ENCODE results near the gene VCAN. TPM values are rescaled to one million over a fixed set of nuclear protein-coding genes. Genes with fewer than 3 reads are reported as not detected.
A peak's percentile ranks its signal among the peaks of the same experiment; 100 is the strongest.

The VCAN gene
- total RNA-seq, 4 donors from 2014 or later = 53.0 to 833 (median 65.1) TPM

GRCh38 chr5:83547161-83547560, 75.6 kb downstream of the VCAN start:
- no peaks in the 10 kb centered on the region for H3K9me3 ChIP-seq
- no peak for DNase-seq
- H3K27ac ChIP-seq = no peak overlapping the region
- TF ChIP-seq POLR2A (IDR thresholded peaks at IDR 0.05) = no peak
- intact Hi-C loops (cut with DNase I; ENCODE audit: low total_unique reads) = no loop called here
- H3K4me1 ChIP-seq = no peaks in the 10 kb centered on the region
- no peak overlapping the region for H3K4me3 ChIP-seq
- no peaks in the 10 kb centered on the region for H3K27me3 ChIP-seq
- no peaks in the 10 kb centered on the region for H3K36me3 ChIP-seq

GRCh38 chr5:83547889-83548288, 76.3 kb downstream of the VCAN start:
- Histone ChIP-seq H3K36me3 (no peaks in the 10 kb centered on the region), H3K9me3 (no peaks in the 10 kb centered on the region), H3K4me1 (no peaks in the 10 kb centered on the region), H3K4me3 (no peak overlapping the region), H3K27ac (no peak overlapping the region), H3K27me3 (no peaks in the 10 kb centered on the region)
- DNase-seq = no peak
- intact Hi-C loops (cut with DNase I; ENCODE audit: low total_unique reads) = no loop called here
- TF ChIP-seq CTCF (IDR thresholded peaks at IDR 0.05) (no peak), POLR2A (IDR thresholded peaks at IDR 0.05) (no peak)

- no peak overlapping the region for H3K27ac ChIP-seq
- intact Hi-C loops (cut with DNase I; ENCODE audit: low total_unique reads) = no loop called here
- no peaks in the 10 kb centered on the region for H3K36me3 ChIP-seq
- TF ChIP-seq CTCF (IDR thresholded peaks at IDR 0.05) (no peak), POLR2A (IDR thresholded peaks at IDR 0.05) (no peak)
- no peaks in the 10 kb centered on the region for H3K9me3 ChIP-seq
- no peak overlapping the region for H3K4me3 ChIP-seq
- H3K4me1 ChIP-seq = no peaks in the 10 kb centered on the region
- no peak for DNase-seq
- no peaks in the 10 kb centered on the region for H3K27me3 ChIP-seq
These were observed 77.0 kb downstream of the VCAN start for GRCh38 chr5:83548581-83548980.

GRCh38 chr5:83549076-83549475, 77.5 kb downstream of the VCAN start:
- Histone ChIP-seq H3K36me3 (no peaks in the 10 kb centered on the region), H3K4me3 (no peak overlapping the region), H3K27me3 (no peaks in the 10 kb centered on the region), H3K4me1 (no peaks in the 10 kb centered on the region), H3K27ac (no peak overlapping the region), H3K9me3 (no peaks in the 10 kb centered on the region)
- no peak for DNase-seq
- TF ChIP-seq CTCF (IDR thresholded peaks at IDR 0.05) (no peak), POLR2A (IDR thresholded peaks at IDR 0.05) (no peak)
- intact Hi-C loops (cut with DNase I; ENCODE audit: low total_unique reads) = no loop called here

- Histone ChIP-seq H3K36me3 (no peaks in the 10 kb centered on the region), H3K4me1 (no peaks in the 10 kb centered on the region), H3K27me3 (no peaks in the 10 kb centered on the region), H3K27ac (peak overlapping the region in 1 of 2 donors; percentile 2), H3K9me3 (no peaks in the 10 kb centered on the region), H3K4me3 (no peak overlapping the region)
- intact Hi-C loops (cut with DNase I; ENCODE audit: low total_unique reads) = no loop called here
- no peak for TF ChIP-seq CTCF (IDR thresholded peaks at IDR 0.05)
- no peak for DNase-seq
These were observed 78.1 kb downstream of the VCAN start for GRCh38 chr5:83549674-83550073.

GRCh38 chr5:83551821-83552220, 80.3 kb downstream of the VCAN start:
- Histone ChIP-seq H3K4me1 (no peaks in the 10 kb centered on the region), H3K4me3 (no peak overlapping the region), H3K27me3 (no peaks in the 10 kb centered on the region), H3K9me3 (no peaks in the 10 kb centered on the region), H3K27ac (peak overlapping the region; percentile 1 to 30), H3K36me3 (no peaks in the 10 kb centered on the region)
- intact Hi-C loops (cut with DNase I; ENCODE audit: low total_unique reads) = no loop called here
- TF ChIP-seq POLR2A (IDR thresholded peaks at IDR 0.05) = no peak
- TF ChIP-seq CTCF (IDR thresholded peaks at IDR 0.05) = no peak
- DNase-seq = no peak

All from uterus (tissue), 4 donors.